GM19372 (cell line): ENCODE data around the gene OPCML.

Experiments used
- ATAC-seq: cut with Tn5 transposase; IDR thresholded peaks from one replicate; pipeline ENCODE4 v1.9.1; 2021; ENCODE audit warnings: mild to moderate bottlenecking, low read depth, moderate library complexity; ENCODE audit not compliant: unreplicated experiment

The OPCML gene

GRCh38 chr11:133541021-133541719 is 8.9 kb upstream of the OPCML start:
- no peak for ATAC-seq

GRCh38 chr11:133536198-133536597 is 3.9 kb upstream of the OPCML start:
- no peak for ATAC-seq

- ATAC-seq, result no peak
Measured at GRCh38 chr11:133533205-133533604, 904 bp upstream of the OPCML start.

GRCh38 chr11:133531458-133531857 is 843 bp downstream of the OPCML start:
- no peak for ATAC-seq

GRCh38 chr11:133530501-133530835 is 1.8 kb downstream of the OPCML start:
- no peak for ATAC-seq

- no peak for ATAC-seq
Measured at GRCh38 chr11:133529807-133530500, 2.3 kb downstream of the OPCML start.

GRCh38 chr11:133526790-133527189 is 5.5 kb downstream of the OPCML start:
- ATAC-seq, result no peak

- no peak for ATAC-seq
Measured at GRCh38 chr11:133525976-133526375, 6.3 kb downstream of the OPCML start.

GRCh38 chr11:133524488-133524887 is 7.8 kb downstream of the OPCML start:
- no peak for ATAC-seq

GRCh38 chr11:133522344-133522743 is 10.0 kb downstream of the OPCML start:
- ATAC-seq, result no peak

- ATAC-seq, result no peak
Measured at GRCh38 chr11:133521502-133521901, 10.8 kb downstream of the OPCML start.

- ATAC-seq, result no peak
Measured at GRCh38 chr11:133520707-133521106, 11.6 kb downstream of the OPCML start.

- ATAC-seq, result no peak
Measured at GRCh38 chr11:133519560-133519959, 12.7 kb downstream of the OPCML start.

GRCh38 chr11:133518702-133519264 is 13.5 kb downstream of the OPCML start:
- ATAC-seq, result no peak

- no peak for ATAC-seq
Measured at GRCh38 chr11:133516845-133517244, 15.5 kb downstream of the OPCML start.

- ATAC-seq, result no peak
Measured at GRCh38 chr11:133515107-133515506, 17.2 kb downstream of the OPCML start.

GRCh38 chr11:133509924-133510697 is 22.2 kb downstream of the OPCML start:
- ATAC-seq, result no peak

GRCh38 chr11:133508468-133508867 is 23.8 kb downstream of the OPCML start:
- no peak for ATAC-seq

- ATAC-seq, result no peak
Measured at GRCh38 chr11:133507185-133507584, 25.1 kb downstream of the OPCML start.

GRCh38 chr11:133506551-133507094 is 25.7 kb downstream of the OPCML start:
- ATAC-seq, result no peak

- peak; percentile 68 for ATAC-seq
Measured at GRCh38 chr11:133506023-133506422, 26.3 kb downstream of the OPCML start.
